ENCODE results near the gene TEX29. TPM values are rescaled to one million over a fixed set of nuclear protein-coding genes. Genes with fewer than 3 reads are reported as not detected.

The TEX29 gene
- total RNA-seq, 3 donors from 2014 or later: 0.64 TPM; not detected in 2

DNA sequence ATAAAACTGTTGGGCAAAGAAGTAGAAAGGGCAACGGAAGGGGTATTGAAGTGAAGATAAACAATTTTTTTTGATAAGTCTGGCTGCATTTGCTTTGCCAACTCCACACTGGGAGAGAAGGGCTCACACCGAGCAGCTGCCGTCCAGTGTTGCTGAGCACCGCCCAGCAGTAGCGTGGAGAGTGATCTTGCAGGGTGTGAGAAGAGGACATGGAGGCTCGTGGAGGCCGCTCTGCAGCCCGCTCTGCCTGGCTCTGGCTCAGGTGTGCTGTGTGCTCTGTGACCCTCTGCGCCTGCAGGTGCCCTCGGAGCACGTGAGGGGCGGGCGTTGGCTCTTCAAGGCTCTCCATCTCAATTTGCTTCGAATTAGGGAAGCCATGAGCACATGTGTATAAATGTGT, 35.9 kb upstream of the TEX29 start:
- no peak for TF ChIP-seq CTCF (IDR thresholded peaks at IDR 0.05)
- no peak for TF ChIP-seq POLR2A (IDR thresholded peaks at IDR 0.05)
- TF ChIP-seq POLR2AphosphoS5 (IDR thresholded peaks at IDR 0.05): no peak
- no peaks in the 10 kb centered on the region for H3K4me1 ChIP-seq
- H3K27me3 ChIP-seq: no peaks in the 10 kb centered on the region
- H3K27ac ChIP-seq: no peak overlapping the region
- no peaks in the 10 kb centered on the region for H3K36me3 ChIP-seq
- H3K4me3 ChIP-seq: no peak overlapping the region
- intact Hi-C loops (cut with DNase I; ENCODE audit: low total_unique reads): no loop called here
- DNase-seq (ENCODE audit: low spot score in 2 of 2): no peak
- no peaks in the 10 kb centered on the region for H3K9me3 ChIP-seq

- Histone ChIP-seq H3K27me3 (no peaks in the 10 kb centered on the region), H3K9me3 (no peaks in the 10 kb centered on the region), H3K27ac (no peak overlapping the region), H3K36me3 (no peaks in the 10 kb centered on the region), H3K4me1 (no peaks in the 10 kb centered on the region), H3K4me3 (no peak overlapping the region)
- TF ChIP-seq POLR2AphosphoS5 (IDR thresholded peaks at IDR 0.05) (no peak), POLR2A (IDR thresholded peaks at IDR 0.05) (no peak), CTCF (IDR thresholded peaks at IDR 0.05) (no peak)
- DNase-seq (ENCODE audit: low spot score in 2 of 2): no peak
- intact Hi-C loops (cut with DNase I; ENCODE audit: low total_unique reads): no loop called here
Observed at GRCh38 chr13:111286162-111286561, 34.3 kb upstream of the TEX29 start.

DNA sequence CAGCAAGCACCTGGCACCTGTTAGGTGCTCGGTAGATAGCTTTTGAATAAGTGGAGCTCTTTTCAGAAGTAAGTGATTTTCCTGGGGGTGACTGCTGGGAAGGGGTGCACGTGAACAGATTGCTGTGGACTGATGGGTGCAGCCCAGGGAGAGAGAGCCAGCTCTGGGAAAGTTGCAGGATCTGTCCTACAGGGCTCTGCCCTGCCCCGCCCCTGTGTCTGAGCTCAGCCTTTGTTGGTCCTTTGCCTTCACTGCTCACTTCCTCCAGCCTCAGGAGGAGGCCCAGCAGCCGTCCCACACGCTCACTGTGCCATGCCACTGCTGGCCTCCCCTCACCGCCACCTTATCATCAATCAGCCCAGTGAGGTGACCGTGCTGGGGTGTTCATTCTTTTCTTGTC, 33.7 kb upstream of the TEX29 start:
- TF ChIP-seq POLR2AphosphoS5 (IDR thresholded peaks at IDR 0.05): no peak
- no peak for TF ChIP-seq CTCF (IDR thresholded peaks at IDR 0.05)
- no peak for TF ChIP-seq POLR2A (IDR thresholded peaks at IDR 0.05)
- Histone ChIP-seq H3K36me3 (no peaks in the 10 kb centered on the region), H3K27ac (no peak overlapping the region), H3K27me3 (no peaks in the 10 kb centered on the region), H3K9me3 (no peaks in the 10 kb centered on the region), H3K4me3 (no peak overlapping the region), H3K4me1 (no peaks in the 10 kb centered on the region)
- intact Hi-C loops (cut with DNase I; ENCODE audit: low total_unique reads): no loop called here
- no peak for DNase-seq (ENCODE audit: low spot score in 2 of 2)

DNA sequence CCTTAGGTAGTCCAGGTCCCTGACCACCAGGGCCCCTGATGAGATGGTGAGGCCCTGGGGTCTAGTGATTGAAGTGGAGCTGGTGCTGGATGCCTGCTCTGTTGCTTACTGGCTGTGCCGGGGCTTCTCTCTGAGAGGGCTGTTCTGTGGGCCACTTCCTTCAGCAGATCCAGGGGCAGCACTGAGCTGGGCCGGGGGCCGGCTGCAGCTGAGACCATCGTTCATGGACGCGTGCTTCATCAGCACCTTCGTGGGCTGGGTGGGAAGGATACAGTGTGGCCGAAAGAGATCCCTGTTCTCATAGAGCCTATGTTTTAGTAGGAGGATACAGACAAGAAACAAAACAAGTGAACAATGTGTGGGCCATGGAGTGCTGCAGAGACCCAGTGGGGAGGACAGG, 33.2 kb upstream of the TEX29 start:
- no peak overlapping the region for H3K4me3 ChIP-seq
- H3K27me3 ChIP-seq: no peaks in the 10 kb centered on the region
- H3K4me1 ChIP-seq: no peaks in the 10 kb centered on the region
- H3K36me3 ChIP-seq: no peaks in the 10 kb centered on the region
- intact Hi-C loops (cut with DNase I; ENCODE audit: low total_unique reads): no loop called here
- H3K27ac ChIP-seq: no peak overlapping the region
- no peak for DNase-seq (ENCODE audit: low spot score in 2 of 2)
- no peaks in the 10 kb centered on the region for H3K9me3 ChIP-seq
- no peak for TF ChIP-seq POLR2AphosphoS5 (IDR thresholded peaks at IDR 0.05)

GRCh38 chr13:111288276-111288675, 32.2 kb upstream of the TEX29 start:
- TF ChIP-seq POLR2AphosphoS5 (IDR thresholded peaks at IDR 0.05) (no peak), POLR2A (IDR thresholded peaks at IDR 0.05) (no peak), CTCF (IDR thresholded peaks at IDR 0.05) (no peak)
- H3K27me3 ChIP-seq: no peaks in the 10 kb centered on the region
- H3K27ac ChIP-seq: no peak overlapping the region
- H3K4me3 ChIP-seq: no peak overlapping the region
- H3K9me3 ChIP-seq: no peaks in the 10 kb centered on the region
- H3K36me3 ChIP-seq: no peaks in the 10 kb centered on the region
- H3K4me1 ChIP-seq: no peaks in the 10 kb centered on the region
- DNase-seq (ENCODE audit: low spot score in 2 of 2): no peak
- intact Hi-C loops (cut with DNase I; ENCODE audit: low total_unique reads): no loop called here

GRCh38 chr13:111289251-111289650, 31.2 kb upstream of the TEX29 start:
- no peak overlapping the region for H3K4me3 ChIP-seq
- H3K36me3 ChIP-seq: no peaks in the 10 kb centered on the region
- TF ChIP-seq CTCF (IDR thresholded peaks at IDR 0.05) (no peak), POLR2AphosphoS5 (IDR thresholded peaks at IDR 0.05) (no peak), POLR2A (IDR thresholded peaks at IDR 0.05) (no peak)
- H3K27me3 ChIP-seq: no peaks in the 10 kb centered on the region
- no peak overlapping the region for H3K27ac ChIP-seq
- no peaks in the 10 kb centered on the region for H3K4me1 ChIP-seq
- DNase-seq (ENCODE audit: low spot score in 2 of 2): no peak
- intact Hi-C loops (cut with DNase I; ENCODE audit: low total_unique reads): no loop called here
- no peaks in the 10 kb centered on the region for H3K9me3 ChIP-seq
